ENCODE results near the gene ARHGAP36.

Gene ARHGAP36

GRCh38 chrX:131073607-131074006 is 15.5 kb downstream of the ARHGAP36 start:
- DNase-seq = no peak

- no peak for DNase-seq
Measured at GRCh38 chrX:131081772-131082740, 23.9 kb downstream of the ARHGAP36 start.

GRCh38 chrX:131083510-131084142 is 25.5 kb downstream of the ARHGAP36 start:
- no peak for DNase-seq

- no peak for DNase-seq
Measured at GRCh38 chrX:131084145-131084544, 26.0 kb downstream of the ARHGAP36 start.

GRCh38 chrX:131136776-131137175 is 78.6 kb downstream of the ARHGAP36 start:
- no peak for DNase-seq

GRCh38 chrX:131139072-131139471 is 80.9 kb downstream of the ARHGAP36 start:
- no peak for DNase-seq

All from NCI-H2227 treated with DMSO at 0.1 percent for 48 hours (cell line).